H1 (cell line): Measurements from ENCODE around the gene DLAT. TPM values are rescaled to one million over a fixed set of nuclear protein-coding genes. Genes with fewer than 3 reads are reported as not detected.

Experiments
- CBX8 ChIP-seq: fragments of 300-800, 300-1000 bp; sonication (generic); IDR thresholded peaks from 2 replicates; pipeline ENCODE4 v1.7.1; 2016; ENCODE audit warnings: low read depth, low read length, borderline replicate concordance
- CHD1 ChIP-seq: IDR thresholded peaks from 2 replicates; pipeline ENCODE4 v1.6.1; 2012; ENCODE audit warnings: low read depth, low read length, improper control_type of control experiment
- CTBP2 ChIP-seq: IDR thresholded peaks from 2 replicates; pipeline ENCODE4 v1.7.0; 2011; ENCODE audit warnings: borderline replicate concordance, mild to moderate bottlenecking, moderate library complexity, mixed read lengths, low read length; ENCODE audit not compliant: insufficient read depth, insufficient read length
- JUN ChIP-seq: IDR thresholded peaks from 2 replicates; pipeline ENCODE4 v1.6.1; 2011; ENCODE audit warnings: low read depth, mild to moderate bottlenecking, improper control_type of control experiment, low read length
- NANOG ChIP-seq: IDR thresholded peaks from 2 replicates; pipeline ENCODE4 v1.6.1; 2011; ENCODE audit warnings: low read length, low read depth, mild to moderate bottlenecking, inconsistent platforms; ENCODE audit not compliant: insufficient read depth, poor library complexity, severe bottlenecking
- SIN3A ChIP-seq, 2 experiments: IDR thresholded peaks in 1 of 2; conservative IDR thresholded peaks in 1 of 2; 2 replicates each; pipeline ENCODE4 v1.6.1; 2011 to 2012; ENCODE audit warnings: low read length in 2 of 2, improper control_type of control experiment in 1 of 2, low read depth in 1 of 2, mild to moderate bottlenecking in 1 of 2
- polyA plus RNA-seq, 7 experiments: library from polyadenylated mRNA; depleted of rRNA in 3 of 7; stranded (reverse) in 5 of 7; unstranded in 2 of 7; fragments of >200 nt in 5 of 7; fragments of 200-250 nt in 2 of 7; gene quantifications; 1 replicate in 5 of 7; 2 replicates in 1 of 7; 4 replicates in 1 of 7; pipeline versions ENCODE4 v1.2.1 to v1.2.3, GENCODE V29; 2011 to 2013; ENCODE audit warnings: missing spikeins in 2 of 7, mixed read lengths in 2 of 7
- total RNA-seq: library from RNA; stranded (reverse); fragmentation: NEBNext Ultra II Directional; extraction: Animal tissue kit (Norgen Biotek cat#: 25700); gene quantifications from 2 replicates; pipeline ENCODE4 v1.2.1, GENCODE V29; 2021

DLAT gene
- total and polyA plus RNA-seq, 2 of the 8 experiments (the other 6 are each of a cell fraction or from before 2014, with no cell fraction given) = 23.1 to 66.2 TPM

GRCh38 chr11:112016765-112017376 lies 8.3 kb upstream of the DLAT start (continued):
- TF ChIP-seq JUN = no peak
- TF ChIP-seq CBX8 = no peak
- no peak for TF ChIP-seq NANOG
- TF ChIP-seq CHD1 = no peak
- TF ChIP-seq SIN3A (conservative IDR thresholded peaks at IDR 0.05 in 1 of 2, IDR thresholded peaks at IDR 0.05 in 1 of 2; ENCODE audit: low read depth in 1 of 2, low read length in 2 of 2) = no peak
- no peak for TF ChIP-seq CTBP2
